MCF 10A (cell line): ENCODE results near the gene AUTS2. TPM values are rescaled to one million over a fixed set of nuclear protein-coding genes. Genes with fewer than 3 reads are reported as not detected.

ENCODE experiments used
- BruUV-seq: library from RNA; stranded (reverse); fragments of 400-500 nt; replicated peaks from 2 replicates; lab custom pipeline; 2021; lab: Mats Ljungman, UMichigan
- CTCF ChIA-PET: fragments of 300-600 bp; sonication (Branson Sonifier 250); formaldehyde crosslinking; extraction: SDS; loops from one replicate; lab custom pipeline; 2021; ENCODE audit warnings: antibody characterized with exemption, inconsistent platforms; lab: Yijun Ruan, JAX
- POLR2A ChIA-PET: fragments of 300-600, 350-650 bp; sonication (Branson Sonifier 250); formaldehyde crosslinking; extraction: SDS; loops from one replicate; lab custom pipeline; 2020; ENCODE audit warnings: antibody characterized with exemption, inconsistent platforms; lab: Yijun Ruan, JAX
- DNase-seq: peaks from one replicate; pipeline ENCODE4 v3.0.0-alpha.2; 2018; ENCODE audit not compliant: unreplicated experiment
- H3K27ac Mint-ChIP-seq: one replicate; pipeline ENCODE4 v1.8.0; 2022; ENCODE audit warnings: mild to moderate bottlenecking, low read depth, mixed read lengths; ENCODE audit not compliant: unreplicated experiment
- H3K27me3 Mint-ChIP-seq: one replicate; pipeline ENCODE4 v1.8.0; 2022; ENCODE audit warnings: mixed read lengths; ENCODE audit not compliant: insufficient read depth, unreplicated experiment
- H3K36me3 Mint-ChIP-seq: one replicate; pipeline ENCODE4 v1.8.0; 2022; ENCODE audit warnings: mild to moderate bottlenecking, moderate library complexity, mixed read lengths; ENCODE audit not compliant: insufficient read depth, unreplicated experiment
- H3K4me1 Mint-ChIP-seq: one replicate; pipeline ENCODE4 v1.8.0; 2022; ENCODE audit warnings: mixed read lengths; ENCODE audit not compliant: insufficient read depth, unreplicated experiment
- H3K4me3 Mint-ChIP-seq: one replicate; pipeline ENCODE4 v1.8.0; 2022; ENCODE audit warnings: mild to moderate bottlenecking, moderate library complexity, mixed read lengths; ENCODE audit not compliant: unreplicated experiment
- H3K9me3 Mint-ChIP-seq: one replicate; pipeline ENCODE4 v1.8.0; 2022; ENCODE audit warnings: mixed read lengths; ENCODE audit not compliant: unreplicated experiment
- CTCF ChIP-seq: fragments of 200-600 bp; IDR thresholded peaks from one replicate; pipeline ENCODE4 v1.8.0; 2022; ENCODE audit warnings: antibody characterized with exemption, mild to moderate bottlenecking; ENCODE audit not compliant: unreplicated experiment
- intact Hi-C: fragments of 100-400 bp; cut with micrococcal nuclease; formaldehyde crosslinking; loops from 2 replicates; pipeline ENCODE4 v1.14.1; 2022
- total RNA-seq: library from RNA; stranded (reverse); gene quantifications from 2 replicates; pipeline ENCODE4 v1.2.3, GENCODE V29; 2022

The AUTS2 gene
- total RNA-seq, 1 experiment from 2014 or later, result 1.3 TPM

GRCh38 chr7:69822386-69822785 lies 224.1 kb downstream of the AUTS2 start:
- H3K4me3 Mint-ChIP-seq, result no peak overlapping the region

GRCh38 chr7:69823151-69823744 lies 225.0 kb downstream of the AUTS2 start:
- no peak overlapping the region for H3K27ac Mint-ChIP-seq
- peaks cover 58% of the 10 kb centered on the region for H3K9me3 Mint-ChIP-seq
- H3K36me3 Mint-ChIP-seq, result no peaks in the 10 kb centered on the region
- ChIA-PET CTCF (interaction anchor here (0.6 kb wide), 1 partner anchor 1673 kb away, joined by 3 read pairs; no protein-coding TSS in a partner anchor), POLR2A (no interaction called here)
- DNase-seq, result no peak
- intact Hi-C loops, result no loop called here
- no peaks in the 10 kb centered on the region for H3K27me3 Mint-ChIP-seq
- H3K4me1 Mint-ChIP-seq, result no peaks in the 10 kb centered on the region
- TF ChIP-seq CTCF, result no peak
- no peak overlapping the region for H3K4me3 Mint-ChIP-seq
- no TSS peak for BruUV-seq

More at GRCh38 chr7:69822386-69822785, 224.1 kb downstream of the AUTS2 start:
- no peak for DNase-seq
- CTCF ChIA-PET, result interaction anchor here (0.6 kb wide), 1 partner anchor 1672 kb away, joined by 3 read pairs; no protein-coding TSS in a partner anchor
- H3K4me1 Mint-ChIP-seq, result no peaks in the 10 kb centered on the region
- H3K36me3 Mint-ChIP-seq, result no peaks in the 10 kb centered on the region
- BruUV-seq, result no TSS peak
- TF ChIP-seq CTCF, result no peak
- intact Hi-C loops, result no loop called here
- no peak overlapping the region for H3K27ac Mint-ChIP-seq
- POLR2A ChIA-PET, result no interaction called here
- no peaks in the 10 kb centered on the region for H3K27me3 Mint-ChIP-seq
- H3K9me3 Mint-ChIP-seq, result peaks cover 65% of the 10 kb centered on the region

- H3K27ac Mint-ChIP-seq, result no peak overlapping the region
- no peaks in the 10 kb centered on the region for H3K27me3 Mint-ChIP-seq
- DNase-seq, result no peak
- POLR2A ChIA-PET, result no interaction called here
- no peak for TF ChIP-seq CTCF
- no peak overlapping the region for H3K4me3 Mint-ChIP-seq
- no TSS peak for BruUV-seq
- intact Hi-C loops, result no loop called here
- H3K9me3 Mint-ChIP-seq, result peaks cover 56% of the 10 kb centered on the region
- H3K4me1 Mint-ChIP-seq, result no peaks in the 10 kb centered on the region
- CTCF ChIA-PET, result interaction anchor here (0.6 kb wide), 1 partner anchor 343 kb away, joined by 3 read pairs; no protein-coding TSS in a partner anchor
- no peaks in the 10 kb centered on the region for H3K36me3 Mint-ChIP-seq
Measured at GRCh38 chr7:69825113-69825972, 227.1 kb downstream of the AUTS2 start.

- no TSS peak for BruUV-seq
- Mint-ChIP-seq H3K27me3 (no peaks in the 10 kb centered on the region), H3K4me3 (no peak overlapping the region), H3K4me1 (no peaks in the 10 kb centered on the region), H3K9me3 (peaks cover 52% of the 10 kb centered on the region), H3K27ac (no peak overlapping the region), H3K36me3 (no peaks in the 10 kb centered on the region)
- TF ChIP-seq CTCF, result no peak
- no peak for DNase-seq
- intact Hi-C loops, result no loop called here
- POLR2A ChIA-PET, result no interaction called here
- CTCF ChIA-PET, result no interaction called here
Measured at GRCh38 chr7:69826283-69826682, 228.0 kb downstream of the AUTS2 start.
